A549 (cell line): ENCODE results near the gene PTPN6. TPM values are rescaled to one million over a fixed set of nuclear protein-coding genes. Genes with fewer than 3 reads are reported as not detected.

Source experiments
- ATAC-seq, 2 experiments: fragments of 200-7000 bp in 1 of 2; fragments of >200 bp in 1 of 2; cut with Nextera tagmentation in 1 of 2; cut with Tn5 transposase in 1 of 2; 3 replicates each; pipeline versions ENCODE4 v1.8.0 to v1.9.1; 2018 to 2020; ENCODE audit warnings: mild to moderate bottlenecking in 1 of 2, moderate library complexity in 1 of 2
- CTCF ChIA-PET: fragments of 300-600 bp; sonication (Branson Sonifier 250); formaldehyde crosslinking; extraction: SDS; loops from one replicate; lab custom pipeline; 2021; ENCODE audit warnings: antibody characterized with exemption, inconsistent platforms; lab: Yijun Ruan, JAX
- POLR2A ChIA-PET: fragments of 350-600 bp; formaldehyde crosslinking; extraction: SDS; loops from one replicate; lab custom pipeline; 2021; ENCODE audit warnings: antibody characterized with exemption, inconsistent platforms; lab: Yijun Ruan, JAX
- DNase-seq, 2 experiments: peaks; one replicate each; pipeline versions ENCODE4 v3.0.0 to v3.0.0-alpha.2; 2011 to 2016; ENCODE audit warnings: low read depth in 1 of 2, low spot score in 1 of 2
- FAIRE-seq: peaks from 2 replicates; lab custom pipeline; 2011; peaks lifted over from hg19 to GRCh38; lab: Jason Lieb, UNC
- H3K27ac ChIP-seq, 2 experiments: fragments of >200 bp; sonication (Bioruptor Twin); formaldehyde crosslinking; 3 replicates each; pipeline ENCODE4 v1.5.1; 2016 to 2017
- H3K4me1 ChIP-seq: fragments of >200 bp; sonication (Bioruptor Twin); formaldehyde crosslinking; 3 replicates; pipeline ENCODE4 v1.6.1; 2016
- H3K4me2 ChIP-seq: fragments of >200 bp; sonication (Bioruptor Twin); formaldehyde crosslinking; 3 replicates; pipeline ENCODE4 v1.6.1; 2016
- H3K4me3 ChIP-seq: fragments of >200 bp; sonication (Bioruptor Twin); formaldehyde crosslinking; 3 replicates; pipeline ENCODE4 v1.5.1; 2016
- H3K9me3 ChIP-seq: fragments of >200 bp; sonication (Bioruptor Twin); formaldehyde crosslinking; 3 replicates; pipeline ENCODE4 v1.6.1; 2016
- EHMT2 ChIP-seq: fragments of 200-600 bp; sonication (generic); IDR thresholded peaks from 2 replicates; pipeline ENCODE4 v1.6.1; 2016; ENCODE audit warnings: antibody characterized with exemption, low read depth, mild to moderate bottlenecking, moderate library complexity
- ESRRA ChIP-seq: fragments of 150-350 bp; IDR thresholded peaks from 2 replicates; pipeline ENCODE4 v1.6.1; 2014; ENCODE audit warnings: mild to moderate bottlenecking, low read length, borderline replicate concordance
- GATA3 ChIP-seq: IDR thresholded peaks from 2 replicates; pipeline ENCODE4 v1.6.1; 2012; ENCODE audit warnings: borderline replicate concordance
- HDAC2 ChIP-seq: fragments of 200-600 bp; sonication (generic); IDR thresholded peaks from 2 replicates; pipeline ENCODE4 v1.6.1; 2016
- HEYL ChIP-seq: fragments of 250-450 bp; sonication (Bioruptor Pico); IDR thresholded peaks from 2 replicates; pipeline ENCODE4 v1.8.0; 2021; ENCODE audit warnings: mild to moderate bottlenecking, moderate library complexity
- HOXB13 ChIP-seq: fragments of 250-450 bp; sonication (Bioruptor Pico); IDR thresholded peaks from 2 replicates; pipeline ENCODE4 v1.5.0; 2020; ENCODE audit warnings: low read depth, mild to moderate bottlenecking, moderate library complexity
- HOXB5 ChIP-seq: fragments of 250-450 bp; sonication (Bioruptor Pico); IDR thresholded peaks from 2 replicates; pipeline ENCODE4 v1.5.0; 2020; ENCODE audit warnings: mild to moderate bottlenecking, moderate library complexity
- NFE2L2 ChIP-seq: fragments of 150-350 bp; conservative IDR thresholded peaks from 2 replicates; pipeline ENCODE4 v1.6.1; 2014; ENCODE audit warnings: low read length
- NR3C1 ChIP-seq: fragments of >200 bp; sonication (Bioruptor Twin); formaldehyde crosslinking; IDR thresholded peaks from 3 replicates; pipeline ENCODE4 v1.6.1; 2017
- PHF8 ChIP-seq: fragments of 200-600 bp; sonication (generic); IDR thresholded peaks from 2 replicates; pipeline ENCODE4 v1.6.1; 2016; ENCODE audit warnings: low read depth, mild to moderate bottlenecking, antibody characterized with exemption, moderate library complexity, borderline replicate concordance
- RAD21 ChIP-seq, 2 experiments: fragments of >200 bp in 1 of 2; sonication (Bioruptor Twin) in 1 of 2; formaldehyde crosslinking in 1 of 2; IDR thresholded peaks in 1 of 2; conservative IDR thresholded peaks in 1 of 2; 2 replicates in 1 of 2; 3 replicates in 1 of 2; pipeline ENCODE4 v1.6.1; 2012 to 2018; ENCODE audit warnings: inconsistent platforms in 1 of 2
- RARB ChIP-seq: fragments of 250-450 bp; sonication (Bioruptor Pico); IDR thresholded peaks from 2 replicates; pipeline ENCODE4 v1.8.0; 2021; ENCODE audit warnings: mild to moderate bottlenecking, moderate library complexity
- RFX5 ChIP-seq: fragments of 450-650 bp; IDR thresholded peaks from 2 replicates; pipeline ENCODE4 v1.7.1; 2014; ENCODE audit warnings: antibody characterized with exemption, mild to moderate bottlenecking, moderate library complexity
- SMC3 ChIP-seq: fragments of >200 bp; sonication (Bioruptor Twin); formaldehyde crosslinking; IDR thresholded peaks from 3 replicates; pipeline ENCODE4 v1.6.1; 2018; ENCODE audit warnings: inconsistent platforms
- USF2 ChIP-seq: fragments of 450-650 bp; IDR thresholded peaks from 2 replicates; pipeline ENCODE4 v1.6.1; 2014; ENCODE audit warnings: antibody characterized with exemption
- WGBS: methylation state at CpG from one replicate; pipeline ENCODE4 v1.1.6; 2017; ENCODE audit errors: missing lambda C conversion rate; 5-methylcytosine and 5-hydroxymethylcytosine counted together
- polyA plus RNA-seq, 4 experiments: library from polyadenylated mRNA; depleted of rRNA in 3 of 4; stranded (reverse); fragments of >200 nt; fragmentation: RNase III in 1 of 4; extraction: RNeasy Plus Mini Kit Qiagen cat#74134 plus additional on column Dnase treatment in 1 of 4; gene quantifications; 2 replicates in 3 of 4; 3 replicates in 1 of 4; pipeline ENCODE4 v1.2.3, GENCODE V29; 2011 to 2017
- TF ChIP-seq, protein P1 (sequence below): IDR thresholded peaks from 2 replicates; pipeline ENCODE4 v1.6.1; 2012
- TF ChIP-seq, protein P2 (sequence below): fragments of >200 bp; sonication (Bioruptor Twin); formaldehyde crosslinking; IDR thresholded peaks from 2 replicates; pipeline ENCODE4 v1.6.1; 2016

The PTPN6 gene
- polyA plus RNA-seq, 2 of the 4 experiments (the other 2 are of a cell fraction): 15.1 to 18.9 TPM

- no peak overlapping the region for H3K4me2 ChIP-seq
- H3K4me1 ChIP-seq: no peaks in the 10 kb centered on the region
- ATAC-seq (peak in 1 of 2 experiments; percentile 9; a peak in 2 of 6 replicates), FAIRE-seq (no peak), DNase-seq (no peak)
- no peak overlapping the region for H3K4me3 ChIP-seq
- no peaks in the 10 kb centered on the region for H3K9me3 ChIP-seq
- ChIA-PET CTCF (interaction anchor here (1.2 to 2.3 kb wide), 3 partner anchors 13 to 19 kb away, joined by 3 to 6 read pairs (median 4); no protein-coding TSS in a partner anchor), POLR2A (no interaction called here)
- H3K27ac ChIP-seq: no peak overlapping the region
- no peak for TF ChIP-seq NFE2L2
- no peak for TF ChIP-seq EHMT2
- TF ChIP-seq HOXB13 (CRISPR knock-in tag): no peak
- no peak for TF ChIP-seq RARB (CRISPR knock-in tag)
- TF ChIP-seq, all 56 proteins: peak for 0
Observed at GRCh38 chr12:6980740-6981139, 29.6 kb downstream of the PTPN6 start.

DNA sequence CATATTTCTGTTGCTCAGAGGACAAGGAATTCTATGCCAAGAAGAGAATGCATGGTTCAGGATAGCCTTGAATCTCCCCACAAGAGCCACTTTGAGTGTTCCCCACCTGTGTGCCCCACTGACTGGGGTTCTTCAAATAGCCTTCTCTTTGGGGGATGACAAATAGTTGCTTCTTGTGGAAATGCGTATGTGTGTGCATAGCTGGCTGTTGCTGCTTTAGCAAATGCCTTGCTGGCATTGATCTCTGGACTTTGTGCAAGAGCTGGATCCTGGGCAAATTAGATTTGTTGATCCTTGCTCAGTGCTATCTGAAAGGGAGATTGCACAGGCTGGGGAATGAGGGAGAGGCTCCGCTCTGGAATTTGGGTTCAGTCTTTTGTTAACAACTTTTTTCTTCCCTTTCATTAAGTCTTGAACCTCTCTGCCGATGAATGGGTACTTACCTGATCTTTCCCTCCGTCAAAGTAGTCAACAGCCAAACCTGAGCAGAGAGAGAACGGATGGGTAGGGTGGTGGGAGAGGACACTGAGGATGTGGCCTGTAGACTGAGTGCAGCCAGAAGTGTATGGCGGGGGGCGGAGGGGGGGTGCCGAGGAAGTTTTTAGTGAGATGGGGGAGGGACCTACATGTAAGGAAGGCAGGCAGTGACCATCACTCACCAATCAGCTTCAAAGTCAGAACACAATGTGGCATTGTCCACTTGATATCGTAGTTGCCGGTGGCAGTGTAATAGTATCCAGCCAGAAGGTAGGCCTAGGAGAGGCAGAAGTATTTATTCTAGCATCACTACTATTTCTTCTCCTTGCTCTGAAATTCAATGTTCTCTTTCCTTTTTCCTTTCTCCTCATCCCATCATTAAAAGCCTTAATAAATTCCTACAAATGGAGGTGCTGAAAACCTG lies 30.2 kb downstream of the PTPN6 start:
- WGBS: 96% methylated on average over 7 of the region's 10 CpGs
- Histone ChIP-seq H3K27ac (no peak overlapping the region), H3K4me2 (no peak overlapping the region), H3K4me1 (no peaks in the 10 kb centered on the region), H3K4me3 (no peak overlapping the region)
- POLR2A ChIA-PET: no interaction called here
- no peak for FAIRE-seq
- CTCF ChIA-PET: interaction anchor here (1.2 to 2.3 kb wide), 3 partner anchors 14 to 20 kb away, joined by 3 to 6 read pairs (median 4); no protein-coding TSS in a partner anchor
- no peak for TF ChIP-seq SMC3
- no peak for TF ChIP-seq ESRRA
- TF ChIP-seq, all 56 proteins: peak for 0
- H3K9me3 ChIP-seq: no peaks in the 10 kb centered on the region
- no peak for DNase-seq
- peak in 1 of 2 experiments; percentile 3; a peak in 1 of 6 replicates for ATAC-seq

GRCh38 chr12:6982532-6982931 lies 31.4 kb downstream of the PTPN6 start:
- CTCF ChIA-PET: interaction anchor here (0.7 to 1.5 kb wide), 3 partner anchors 9 to 57 kb away, joined by 3 read pairs; no protein-coding TSS in a partner anchor

GRCh38 chr12:6987956-6988553 lies 36.9 kb downstream of the PTPN6 start:
- Histone ChIP-seq H3K4me2 (no peak overlapping the region), H3K4me3 (no peak overlapping the region), H3K27ac (no peak overlapping the region), H3K9me3 (no peaks in the 10 kb centered on the region), H3K4me1 (no peaks in the 10 kb centered on the region)
- ChIA-PET POLR2A (no interaction called here), CTCF (interaction anchor here (1.2 to 2.0 kb wide), 4 partner anchors 9 to 122 kb away, joined by 3 to 4 read pairs (median 4); no protein-coding TSS in a partner anchor)
- TF ChIP-seq ESRRA (no peak), NR3C1 (no peak)
- TF ChIP-seq, protein P1, sequence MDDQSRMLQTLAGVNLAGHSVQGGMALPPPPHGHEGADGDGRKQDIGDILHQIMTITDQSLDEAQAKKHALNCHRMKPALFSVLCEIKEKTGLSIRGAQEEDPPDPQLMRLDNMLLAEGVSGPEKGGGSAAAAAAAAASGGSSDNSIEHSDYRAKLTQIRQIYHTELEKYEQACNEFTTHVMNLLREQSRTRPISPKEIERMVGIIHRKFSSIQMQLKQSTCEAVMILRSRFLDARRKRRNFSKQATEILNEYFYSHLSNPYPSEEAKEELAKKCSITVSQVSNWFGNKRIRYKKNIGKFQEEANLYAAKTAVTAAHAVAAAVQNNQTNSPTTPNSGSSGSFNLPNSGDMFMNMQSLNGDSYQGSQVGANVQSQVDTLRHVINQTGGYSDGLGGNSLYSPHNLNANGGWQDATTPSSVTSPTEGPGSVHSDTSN: no peak
- FAIRE-seq (no peak), DNase-seq (no peak), ATAC-seq (peak; percentile 13 to 47; a peak in 3 of 6 replicates)
- 93% methylated on average over 11 of the region's 11 CpGs for WGBS

More at GRCh38 chr12:6982532-6982931, 31.4 kb downstream of the PTPN6 start:
- TF ChIP-seq RAD21 (conservative IDR thresholded peaks at IDR 0.05 in 1 of 2, IDR thresholded peaks at IDR 0.05 in 1 of 2) (no peak), HEYL (CRISPR knock-in tag) (no peak), GATA3 (no peak), HOXB5 (CRISPR knock-in tag) (no peak), RFX5 (no peak), HDAC2 (no peak), USF2 (no peak), PHF8 (no peak)
- TF ChIP-seq, protein P2, sequence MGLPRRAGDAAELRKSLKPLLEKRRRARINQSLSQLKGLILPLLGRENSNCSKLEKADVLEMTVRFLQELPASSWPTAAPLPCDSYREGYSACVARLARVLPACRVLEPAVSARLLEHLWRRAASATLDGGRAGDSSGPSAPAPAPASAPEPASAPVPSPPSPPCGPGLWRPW: no peak
- DNase-seq: no peak
- Histone ChIP-seq H3K9me3 (no peaks in the 10 kb centered on the region), H3K4me3 (no peak overlapping the region), H3K4me2 (no peak overlapping the region), H3K4me1 (no peaks in the 10 kb centered on the region), H3K27ac (no peak overlapping the region)
- POLR2A ChIA-PET: no interaction called here
- WGBS: 88% methylated on average over 7 of the region's 7 CpGs
- no peak for ATAC-seq
- FAIRE-seq: no peak
